GM12801 (cell line): ENCODE results near the gene ADGRG1.

Experiments used
- CTCF ChIP-seq: IDR thresholded peaks from one replicate; pipeline ENCODE4 v1.5.1; 2011; ENCODE audit warnings: control low read depth; ENCODE audit not compliant: insufficient read length; ENCODE audit errors: extremely low read depth

Gene ADGRG1

GRCh38 chr16:57679016-57679415 lies 50.6 kb downstream of the ADGRG1 start:
- no peak for TF ChIP-seq CTCF

- TF ChIP-seq CTCF = no peak
Observed at GRCh38 chr16:57679767-57680482, 51.5 kb downstream of the ADGRG1 start.

GRCh38 chr16:57680842-57681375 lies 52.5 kb downstream of the ADGRG1 start:
- TF ChIP-seq CTCF = no peak

GRCh38 chr16:57681950-57682728 lies 53.7 kb downstream of the ADGRG1 start:
- TF ChIP-seq CTCF = no peak

GRCh38 chr16:57682809-57683635 lies 54.6 kb downstream of the ADGRG1 start:
- TF ChIP-seq CTCF = no peak

GRCh38 chr16:57683636-57684545 lies 55.5 kb downstream of the ADGRG1 start:
- TF ChIP-seq CTCF = no peak
